ENCODE measurements around the gene MTMR12. TPM values are rescaled to one million over a fixed set of nuclear protein-coding genes. Genes with fewer than 3 reads are reported as not detected.
"Not testable (repeated sequence)": the region's sequence is repeated elsewhere in the genome, so short reads cannot be mapped to it uniquely, and the experiment has no call there.

The MTMR12 gene
- total and polyA plus RNA-seq, 2 of the 8 experiments (the other 6 are each of a cell fraction or from before 2014, with no cell fraction given) = 19.1 to 59.3 TPM

DNA sequence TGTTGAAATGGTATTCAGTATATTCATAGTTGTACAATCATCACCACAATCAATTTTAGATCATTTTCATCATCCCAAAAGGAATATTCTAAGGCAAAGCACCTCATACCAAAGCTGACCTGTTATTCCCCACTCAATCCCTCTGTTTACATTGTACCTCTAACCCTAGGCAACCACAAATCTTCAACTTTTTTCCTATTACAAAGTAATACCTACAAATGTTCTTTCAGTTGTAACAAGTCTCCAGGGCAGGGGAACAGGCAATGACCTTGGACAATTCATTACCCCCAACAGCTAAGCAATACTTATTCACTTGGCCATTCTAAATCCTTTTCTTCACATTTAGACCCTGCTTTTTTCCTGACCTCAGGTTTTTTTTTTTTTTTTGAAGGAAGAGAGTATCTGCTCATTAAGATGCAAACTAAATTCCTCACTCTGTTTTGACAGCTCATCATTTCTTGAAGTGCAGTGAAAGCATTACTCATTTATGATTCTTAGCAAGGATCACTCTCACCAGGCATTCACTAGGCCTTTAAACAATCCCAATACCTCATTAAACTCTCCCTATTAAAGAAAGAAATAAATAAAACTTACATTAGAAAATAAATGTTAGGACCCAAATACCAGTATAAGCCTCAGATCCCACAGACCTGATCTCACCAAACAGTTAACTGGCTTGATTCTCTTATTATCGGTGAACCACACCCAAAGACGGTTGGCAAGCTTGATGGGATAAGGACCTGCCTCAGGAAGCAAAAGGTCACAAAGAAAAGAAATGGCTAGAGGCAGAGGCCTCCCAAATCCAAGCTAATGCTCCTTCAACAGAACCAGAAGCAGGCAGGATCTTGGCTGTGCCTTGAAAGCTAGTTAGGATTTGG is 15.3 kb downstream of the MTMR12 start (continued):
- TF ChIP-seq HDAC6 (IDR thresholded peaks at IDR 0.05; ENCODE audit: low read depth, low read length) (no peak), ASH2L (IDR thresholded peaks at IDR 0.05; ENCODE audit: low read length) (no peak), SUZ12 (IDR thresholded peaks at IDR 0.05; ENCODE audit: low read length) (no peak), EZH2 (IDR thresholded peaks at IDR 0.05; ENCODE audit: low read depth, low read length, severe bottlenecking) (no peak), SIX5 (IDR thresholded peaks at IDR 0.05; ENCODE audit: low read depth, low read length) (no peak), RNF2 (IDR thresholded peaks at IDR 0.05; ENCODE audit: borderline replicate concordance, low read depth, low read length, missing control alignments, poor library complexity, severe bottlenecking) (no peak)

GRCh38 chr5:32295966-32296772 is 16.6 kb downstream of the MTMR12 start:
- not testable (repeated sequence) for H3K4ac ChIP-seq (replicated peaks; ENCODE audit: insufficient read length, low read depth, low read length); H2BK20ac ChIP-seq (ENCODE audit: low read length); H3K14ac ChIP-seq (ENCODE audit: insufficient read length); H2BK120ac ChIP-seq (replicated peaks; ENCODE audit: low read depth, low read length); H2AK5ac ChIP-seq (ENCODE audit: low read depth, low read length); H3K23ac ChIP-seq (ENCODE audit: insufficient read length); H3K23me2 ChIP-seq (ENCODE audit: low read depth, low read length); H3K27me3 ChIP-seq (replicated peaks in 1 of 4; ENCODE audit: control insufficient read depth in 3 of 4, extremely low read depth in 1 of 4, insufficient read depth in 3 of 4, low read length in 3 of 4); H2AFZ ChIP-seq (ENCODE audit: low read length); H3K9me3 ChIP-seq (ENCODE audit: insufficient read depth in 2 of 2, low read depth in 1 of 2, low read length in 1 of 2); H3K4me2 ChIP-seq (ENCODE audit: insufficient read depth in 1 of 2, low read depth in 2 of 2, low read length in 2 of 2); H3K9ac ChIP-seq (replicated peaks in 1 of 4; ENCODE audit: extremely low read depth in 1 of 4, low read depth in 3 of 4, low read length in 3 of 4); H4K5ac ChIP-seq (ENCODE audit: insufficient read length, low read depth, low read length); H3K4me1 ChIP-seq (replicated peaks in 1 of 4; ENCODE audit: control insufficient read depth in 3 of 4, insufficient read depth in 4 of 4, low read length in 3 of 4); H3K4me3 ChIP-seq (ENCODE audit: extremely low read depth in 1 of 4, insufficient read depth in 2 of 4, low read depth in 3 of 4, low read length in 4 of 4); FAIRE-seq; H2BK5ac ChIP-seq (ENCODE audit: low read depth, low read length); H2BK15ac ChIP-seq (ENCODE audit: low read length); H3K27ac ChIP-seq (ENCODE audit: low read depth, low read length); H3K18ac ChIP-seq (ENCODE audit: extremely low read depth, low read length); H4K8ac ChIP-seq (ENCODE audit: extremely low read depth, insufficient read depth, low read length); H3K56ac ChIP-seq (replicated peaks; ENCODE audit: insufficient read length, low read depth, low read length); H2BK12ac ChIP-seq (ENCODE audit: low read depth, low read length); H4K91ac ChIP-seq (replicated peaks; ENCODE audit: insufficient read length, low read length); DNase-seq (ENCODE audit: low read depth in 1 of 2, low spot score in 2 of 2)
- Histone ChIP-seq H3K79me2 (ENCODE audit: control insufficient read depth in 1 of 2, insufficient read depth in 2 of 2, low read length in 2 of 2) (peaks cover 16 to 93% of the 10 kb centered on the region in 2 experiments), H3K36me3 (ENCODE audit: control insufficient read depth in 2 of 4, insufficient read depth in 4 of 4, low read length in 3 of 4) (peaks cover 0 to 15% (median 0%) of the 10 kb centered on the region in 4 experiments; a peak in 3 of 8 replicates), H4K20me1 (replicated peaks in 1 of 2; ENCODE audit: control insufficient read depth in 1 of 2, insufficient read depth in 2 of 2, low read length in 2 of 2) (peaks cover 7 to 20% of the 10 kb centered on the region in 2 experiments), H3K79me1 (ENCODE audit: low read depth, low read length) (peaks cover 21% of the 10 kb centered on the region)
- 89% methylated on average over 9 of the region's 9 CpGs; no CpG with 5 or more reads in 1 of the 2 experiments for WGBS, 2 experiments (ENCODE audit: extremely low coverage in 1 of 2, insufficient coverage in 1 of 2, insufficient read length in 1 of 2, insufficient replicate concordance in 2 of 2, low coverage in 1 of 2, low lambda C conversion rate in 2 of 2, missing lambda C conversion rate in 1 of 2)
- POLR2A ChIA-PET (ENCODE audit: partially characterized antibody) = interaction anchor here (1.1 kb wide), 1 partner anchor 138 kb away, joined by 3 read pairs; no protein-coding TSS in a partner anchor
- CTCF ChIA-PET (ENCODE audit: partially characterized antibody) = interaction anchor here (0.6 to 1.7 kb wide), 6 partner anchors 11 to 64 kb away, joined by 3 to 5 read pairs (median 4); no protein-coding TSS in a partner anchor

Measured in H1 (cell line).